ENCODE measurements around the gene PRR20G. TPM values are rescaled to one million over a fixed set of nuclear protein-coding genes. Genes with fewer than 3 reads are reported as not detected.

PRR20G gene
- total RNA-seq, 1 donor from 2014 or later: not detected

DNA sequence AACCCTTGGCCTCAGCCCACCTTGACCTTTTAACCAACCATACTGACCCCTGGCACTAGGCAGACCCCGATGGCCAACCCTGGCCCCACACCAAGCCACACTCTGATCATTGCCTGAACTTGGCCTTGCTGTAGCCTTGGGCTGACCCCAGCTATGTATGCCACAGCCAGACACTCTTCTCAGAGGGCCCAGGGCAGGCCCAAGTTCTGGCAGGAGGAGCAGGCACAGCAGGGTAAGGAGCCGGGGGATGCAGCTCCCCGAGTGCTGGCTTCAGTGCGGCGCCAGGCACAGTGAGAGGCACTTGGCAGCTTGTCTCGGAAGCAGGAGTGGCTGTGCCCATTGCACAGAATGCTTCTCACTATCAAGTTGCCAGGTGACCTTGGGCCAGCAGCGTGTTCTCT is 22.3 kb downstream of the PRR20G start:
- Histone ChIP-seq H3K4me1 (peaks cover 5% of the 10 kb centered on the region), H3K4me3 (no peak overlapping the region), H3K9me3 (no peaks in the 10 kb centered on the region), H3K36me3 (no peaks in the 10 kb centered on the region), H3K27me3 (no peaks in the 10 kb centered on the region), H3K27ac (no peak overlapping the region)
- TF ChIP-seq POLR2A (IDR thresholded peaks at IDR 0.05): no peak
- TF ChIP-seq, protein P1, sequence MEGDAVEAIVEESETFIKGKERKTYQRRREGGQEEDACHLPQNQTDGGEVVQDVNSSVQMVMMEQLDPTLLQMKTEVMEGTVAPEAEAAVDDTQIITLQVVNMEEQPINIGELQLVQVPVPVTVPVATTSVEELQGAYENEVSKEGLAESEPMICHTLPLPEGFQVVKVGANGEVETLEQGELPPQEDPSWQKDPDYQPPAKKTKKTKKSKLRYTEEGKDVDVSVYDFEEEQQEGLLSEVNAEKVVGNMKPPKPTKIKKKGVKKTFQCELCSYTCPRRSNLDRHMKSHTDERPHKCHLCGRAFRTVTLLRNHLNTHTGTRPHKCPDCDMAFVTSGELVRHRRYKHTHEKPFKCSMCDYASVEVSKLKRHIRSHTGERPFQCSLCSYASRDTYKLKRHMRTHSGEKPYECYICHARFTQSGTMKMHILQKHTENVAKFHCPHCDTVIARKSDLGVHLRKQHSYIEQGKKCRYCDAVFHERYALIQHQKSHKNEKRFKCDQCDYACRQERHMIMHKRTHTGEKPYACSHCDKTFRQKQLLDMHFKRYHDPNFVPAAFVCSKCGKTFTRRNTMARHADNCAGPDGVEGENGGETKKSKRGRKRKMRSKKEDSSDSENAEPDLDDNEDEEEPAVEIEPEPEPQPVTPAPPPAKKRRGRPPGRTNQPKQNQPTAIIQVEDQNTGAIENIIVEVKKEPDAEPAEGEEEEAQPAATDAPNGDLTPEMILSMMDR (IDR thresholded peaks at IDR 0.05): no peak
- no peak for TF ChIP-seq POLR2AphosphoS5 (IDR thresholded peaks at IDR 0.05; ENCODE audit: insufficient read depth in 1 of 2, low read depth in 1 of 2)
- intact Hi-C loops (cut with DNase I): no loop called here
- peak in 1 of 2 donors; percentile 60 for DNase-seq (ENCODE audit: extremely low spot score in 2 of 2)

DNA sequence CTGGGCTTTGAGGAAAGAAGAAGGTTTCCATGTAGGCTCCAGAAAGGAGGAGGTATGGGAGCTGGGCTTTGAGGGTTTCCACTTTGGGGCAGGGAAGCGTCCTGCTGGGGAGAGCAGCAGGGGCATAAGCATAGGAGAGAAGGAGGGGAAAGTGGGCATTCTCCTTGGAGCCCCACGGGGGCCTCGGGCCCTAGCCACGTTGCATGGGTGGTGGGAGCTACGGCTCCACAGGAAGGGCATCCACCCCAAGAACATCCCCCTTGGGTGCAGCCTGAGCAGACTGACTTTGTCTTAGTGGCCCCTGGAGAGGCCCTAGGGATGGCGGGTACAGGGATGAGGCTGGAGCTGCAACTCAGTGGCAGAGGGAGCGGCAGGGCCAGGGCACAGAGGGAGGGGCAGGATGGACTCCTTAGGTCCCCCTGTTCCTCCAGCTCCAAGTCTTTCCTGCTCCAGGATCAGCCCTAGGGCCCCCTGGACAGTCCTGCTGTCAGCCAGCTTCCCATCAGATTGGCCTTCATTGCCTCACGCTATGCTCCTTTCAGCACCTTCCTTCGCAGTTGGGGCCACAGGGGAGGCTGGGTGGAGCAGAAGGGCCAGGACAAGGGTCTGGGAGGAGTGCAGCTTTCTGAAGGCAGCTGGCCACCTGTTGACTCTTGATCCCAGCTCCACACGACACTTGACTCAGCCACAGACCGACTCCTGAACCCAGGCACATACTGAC is 22.9 kb downstream of the PRR20G start:
- Histone ChIP-seq H3K27me3 (no peaks in the 10 kb centered on the region), H3K36me3 (no peaks in the 10 kb centered on the region), H3K27ac (no peak overlapping the region), H3K4me1 (peaks cover 5% of the 10 kb centered on the region), H3K9me3 (no peaks in the 10 kb centered on the region), H3K4me3 (no peak overlapping the region)
- DNase-seq (ENCODE audit: extremely low spot score in 2 of 2): peak in 1 of 2 donors; percentile 69
- TF ChIP-seq POLR2AphosphoS5 (IDR thresholded peaks at IDR 0.05; ENCODE audit: insufficient read depth in 1 of 2, low read depth in 1 of 2) (no peak), POLR2A (IDR thresholded peaks at IDR 0.05) (no peak)
- TF ChIP-seq, protein P1 (IDR thresholded peaks at IDR 0.05): no peak
- intact Hi-C loops (cut with DNase I): no loop called here

DNA sequence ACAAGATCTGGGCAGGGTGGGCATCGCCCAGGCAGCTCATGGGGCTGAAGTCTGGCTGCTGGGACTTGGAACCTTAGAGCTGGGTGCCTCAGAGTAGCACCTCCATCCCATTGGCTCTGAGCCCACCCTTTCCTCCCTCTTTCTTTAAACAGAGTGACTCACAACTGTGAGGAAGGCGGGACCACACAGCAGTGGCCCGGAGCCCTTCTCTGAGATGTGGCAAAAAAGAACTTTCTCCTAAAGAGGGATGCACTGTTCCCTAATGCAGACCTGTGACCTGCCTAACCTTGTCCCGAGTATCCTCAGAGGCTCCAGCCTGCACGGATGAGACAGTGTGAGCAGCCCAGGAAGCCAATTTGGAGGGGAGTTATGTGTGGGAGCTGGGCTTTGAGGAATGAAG is 23.6 kb downstream of the PRR20G start:
- intact Hi-C loops (cut with DNase I): no loop called here
- no peaks in the 10 kb centered on the region for H3K9me3 ChIP-seq

GRCh38 chr3:127263586-127264231 is 24.1 kb downstream of the PRR20G start:
- Histone ChIP-seq H3K36me3 (no peaks in the 10 kb centered on the region), H3K9me3 (no peaks in the 10 kb centered on the region), H3K27me3 (no peaks in the 10 kb centered on the region), H3K4me3 (no peak overlapping the region), H3K4me1 (peaks cover 5% of the 10 kb centered on the region), H3K27ac (no peak overlapping the region)
- DNase-seq (ENCODE audit: extremely low spot score in 2 of 2): peak in 1 of 2 donors; percentile 70
- intact Hi-C loops (cut with DNase I): no loop called here
- no peak for TF ChIP-seq POLR2A (IDR thresholded peaks at IDR 0.05)
- TF ChIP-seq, protein P1 (IDR thresholded peaks at IDR 0.05): no peak
- no peak for TF ChIP-seq POLR2AphosphoS5 (IDR thresholded peaks at IDR 0.05; ENCODE audit: insufficient read depth in 1 of 2, low read depth in 1 of 2)

More for the DNA sequence above, 23.6 kb downstream of the PRR20G start:
- Histone ChIP-seq H3K27ac (no peak overlapping the region), H3K4me1 (peaks cover 5% of the 10 kb centered on the region), H3K4me3 (no peak overlapping the region), H3K36me3 (no peaks in the 10 kb centered on the region), H3K27me3 (no peaks in the 10 kb centered on the region)
- peak in 1 of 2 donors; percentile 29 for DNase-seq (ENCODE audit: extremely low spot score in 2 of 2)
- TF ChIP-seq POLR2AphosphoS5 (IDR thresholded peaks at IDR 0.05; ENCODE audit: insufficient read depth in 1 of 2, low read depth in 1 of 2) (no peak), POLR2A (IDR thresholded peaks at IDR 0.05) (no peak)
- TF ChIP-seq, protein P1 (IDR thresholded peaks at IDR 0.05): no peak

GRCh38 chr3:127263037-127263436 is 24.8 kb downstream of the PRR20G start:
- Histone ChIP-seq H3K9me3 (no peaks in the 10 kb centered on the region), H3K36me3 (no peaks in the 10 kb centered on the region), H3K27me3 (no peaks in the 10 kb centered on the region), H3K4me1 (peaks cover 5% of the 10 kb centered on the region), H3K4me3 (no peak overlapping the region), H3K27ac (no peak overlapping the region)
- DNase-seq (ENCODE audit: extremely low spot score in 2 of 2): no peak
- TF ChIP-seq, protein P1 (IDR thresholded peaks at IDR 0.05): no peak
- TF ChIP-seq POLR2A (IDR thresholded peaks at IDR 0.05) (no peak), POLR2AphosphoS5 (IDR thresholded peaks at IDR 0.05; ENCODE audit: insufficient read depth in 1 of 2, low read depth in 1 of 2) (no peak)
- intact Hi-C loops (cut with DNase I): no loop called here

Data from vagina (tissue), 2 donors.